HL-60 (cell line): ENCODE measurements around the gene TTLL11.

Experiments
- DNase-seq, 2 experiments: peaks; one replicate each; pipeline ENCODE4 v3.0.0-alpha.2; 2010 to 2020; ENCODE audit warnings: low read depth in 1 of 2, low spot score in 1 of 2
- H3K27ac ChIP-seq: fragments of 250-450 bp; sonication (Bioruptor Pico); replicated peaks from 2 replicates; pipeline ENCODE4 v1.5.1; 2020; ENCODE audit warnings: mild to moderate bottlenecking, moderate library complexity
- H3K27me3 ChIP-seq: fragments of 250-450 bp; sonication (Bioruptor Pico); 2 replicates; pipeline ENCODE4 v1.5.1; 2021; ENCODE audit warnings: mild to moderate bottlenecking, moderate library complexity; ENCODE audit not compliant: insufficient read depth, poor library complexity, severe bottlenecking
- H3K4me3 ChIP-seq: replicated peaks from 2 replicates; pipeline ENCODE4 v1.5.1; 2011; ENCODE audit warnings: mild to moderate bottlenecking, control low read depth, low read length; ENCODE audit not compliant: insufficient read depth
- CTCF ChIP-seq: IDR thresholded peaks from one replicate; pipeline ENCODE4 v1.5.1; 2011; ENCODE audit warnings: low read length, control low read depth, inconsistent platforms; ENCODE audit not compliant: insufficient read depth
- GABPA ChIP-seq: IDR thresholded peaks from 2 replicates; pipeline ENCODE4 v1.6.1; 2012; ENCODE audit warnings: low read depth
- POLR2AphosphoS5 ChIP-seq: IDR thresholded peaks from 2 replicates; pipeline ENCODE4 v1.6.1; 2012; ENCODE audit warnings: low read depth
- REST ChIP-seq: IDR thresholded peaks from 2 replicates; pipeline ENCODE4 v1.6.1; 2012; ENCODE audit warnings: low read depth; ENCODE audit not compliant: insufficient replicate concordance
- SPI1 ChIP-seq: IDR thresholded peaks from 2 replicates; pipeline ENCODE4 v1.6.1; 2012; ENCODE audit warnings: low read depth, mild to moderate bottlenecking, borderline replicate concordance

The TTLL11 gene

GRCh38 chr9:121865060-121865459 is 228.0 kb downstream of the TTLL11 start:
- no peaks in the 10 kb centered on the region for H3K27me3 ChIP-seq
- no peak for TF ChIP-seq POLR2AphosphoS5
- TF ChIP-seq CTCF, result no peak
- no peak for TF ChIP-seq SPI1
- no peak for TF ChIP-seq REST
- TF ChIP-seq GABPA, result no peak
- no peak overlapping the region for H3K27ac ChIP-seq
- no peak overlapping the region for H3K4me3 ChIP-seq
- no peak for DNase-seq

GRCh38 chr9:121863955-121864354 is 229.2 kb downstream of the TTLL11 start:
- no peaks in the 10 kb centered on the region for H3K27me3 ChIP-seq
- no peak overlapping the region for H3K27ac ChIP-seq
- no peak for DNase-seq
- H3K4me3 ChIP-seq, result no peak overlapping the region
- TF ChIP-seq REST, result no peak
- no peak for TF ChIP-seq CTCF
- no peak for TF ChIP-seq SPI1
- no peak for TF ChIP-seq POLR2AphosphoS5
- TF ChIP-seq GABPA, result no peak

- Histone ChIP-seq H3K27ac (no peak overlapping the region), H3K27me3 (no peaks in the 10 kb centered on the region), H3K4me3 (no peak overlapping the region)
- TF ChIP-seq POLR2AphosphoS5 (no peak), CTCF (no peak), GABPA (no peak), REST (no peak)
- no peak for DNase-seq
Measured at GRCh38 chr9:121862371-121863332, 230.5 kb downstream of the TTLL11 start.
